Brain microvascular endothelial cell (primary cell): ENCODE results near the gene DENND4A.

Experiments
- DNase-seq: peaks from one replicate; pipeline ENCODE4 v3.0.0-alpha.2; 2020
- H3K27ac ChIP-seq: fragments of 250-450 bp; sonication (Bioruptor Pico); 2 replicates; pipeline ENCODE4 v1.5.1; 2020; ENCODE audit warnings: mild to moderate bottlenecking, moderate library complexity
- H3K27me3 ChIP-seq: fragments of 250-450 bp; sonication (Bioruptor Pico); replicated peaks from 2 replicates; pipeline ENCODE4 v1.5.1; 2020; ENCODE audit warnings: mild to moderate bottlenecking
- H3K36me3 ChIP-seq: fragments of 250-450 bp; sonication (Bioruptor Pico); replicated peaks from 2 replicates; pipeline ENCODE4 v1.5.1; 2020; ENCODE audit warnings: mild to moderate bottlenecking
- H3K4me3 ChIP-seq: 2 replicates; pipeline ENCODE4 v1.5.1; 2011; ENCODE audit warnings: low read depth, mild to moderate bottlenecking, control low read depth, low read length, moderate library complexity
- in situ Hi-C: cut with HindIII; loops from 2 replicates; pipeline ENCODE4 v1.10.0; 2017; ENCODE audit warnings: low sequenced_read_pairs, low pct_ligation_motif_present
- TF ChIP-seq, protein P1 (sequence below): IDR thresholded peaks from 2 replicates; pipeline ENCODE4 v1.5.1; 2011; ENCODE audit warnings: low read depth, mild to moderate bottlenecking, moderate library complexity, low read length, control low read depth, inconsistent platforms; ENCODE audit errors: missing control alignments

DENND4A gene

DNA sequence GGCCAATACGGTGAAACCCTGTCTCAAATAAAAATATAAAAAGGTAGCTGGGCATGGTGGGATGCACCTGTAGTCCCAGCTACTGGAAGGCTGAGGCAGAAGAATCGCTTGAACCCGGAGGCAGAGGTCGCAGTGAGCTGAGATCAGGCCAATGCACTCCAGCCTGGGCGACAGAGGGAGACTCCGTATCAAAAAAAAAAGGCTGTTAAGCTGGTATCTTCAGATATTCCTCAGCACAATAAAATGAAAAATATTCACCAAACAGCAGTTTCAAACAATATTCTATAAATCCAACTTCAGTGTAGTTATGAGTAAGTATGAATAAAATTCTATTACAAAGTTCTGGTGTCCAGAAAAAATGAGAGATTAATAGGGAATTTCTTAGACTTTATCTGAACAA, 14.2 kb downstream of the DENND4A start:
- in situ Hi-C loops = no loop called here
- TF ChIP-seq, protein P1, sequence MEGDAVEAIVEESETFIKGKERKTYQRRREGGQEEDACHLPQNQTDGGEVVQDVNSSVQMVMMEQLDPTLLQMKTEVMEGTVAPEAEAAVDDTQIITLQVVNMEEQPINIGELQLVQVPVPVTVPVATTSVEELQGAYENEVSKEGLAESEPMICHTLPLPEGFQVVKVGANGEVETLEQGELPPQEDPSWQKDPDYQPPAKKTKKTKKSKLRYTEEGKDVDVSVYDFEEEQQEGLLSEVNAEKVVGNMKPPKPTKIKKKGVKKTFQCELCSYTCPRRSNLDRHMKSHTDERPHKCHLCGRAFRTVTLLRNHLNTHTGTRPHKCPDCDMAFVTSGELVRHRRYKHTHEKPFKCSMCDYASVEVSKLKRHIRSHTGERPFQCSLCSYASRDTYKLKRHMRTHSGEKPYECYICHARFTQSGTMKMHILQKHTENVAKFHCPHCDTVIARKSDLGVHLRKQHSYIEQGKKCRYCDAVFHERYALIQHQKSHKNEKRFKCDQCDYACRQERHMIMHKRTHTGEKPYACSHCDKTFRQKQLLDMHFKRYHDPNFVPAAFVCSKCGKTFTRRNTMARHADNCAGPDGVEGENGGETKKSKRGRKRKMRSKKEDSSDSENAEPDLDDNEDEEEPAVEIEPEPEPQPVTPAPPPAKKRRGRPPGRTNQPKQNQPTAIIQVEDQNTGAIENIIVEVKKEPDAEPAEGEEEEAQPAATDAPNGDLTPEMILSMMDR = no peak
- H3K4me3 ChIP-seq = no peak overlapping the region
- H3K27me3 ChIP-seq = no peaks in the 10 kb centered on the region
- DNase-seq = no peak
- H3K27ac ChIP-seq = no peak overlapping the region
- H3K36me3 ChIP-seq = no peaks in the 10 kb centered on the region

DNA sequence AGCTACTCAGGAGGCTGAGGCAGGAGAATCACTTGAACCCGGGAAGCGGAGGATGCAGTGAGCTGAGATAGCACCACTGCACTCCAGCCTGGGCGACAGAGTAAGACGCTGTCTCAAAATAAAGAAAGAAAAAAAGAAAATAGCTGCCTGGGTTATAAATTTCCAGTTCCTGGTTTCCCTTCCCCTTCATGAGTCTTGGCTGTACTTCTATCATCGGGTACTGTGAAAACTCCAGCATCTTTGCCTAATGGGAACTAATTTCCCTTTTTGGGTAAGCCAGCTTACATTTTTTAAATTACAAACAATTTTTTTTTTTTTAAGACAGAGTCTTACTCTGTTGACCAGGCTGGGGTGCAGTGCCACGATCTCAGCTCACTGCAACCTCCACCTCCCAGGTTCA, 15.0 kb downstream of the DENND4A start:
- Histone ChIP-seq H3K27me3 (no peaks in the 10 kb centered on the region), H3K27ac (no peak overlapping the region), H3K36me3 (no peaks in the 10 kb centered on the region), H3K4me3 (no peak overlapping the region)
- in situ Hi-C loops = no loop called here
- DNase-seq = no peak
- TF ChIP-seq, protein P1 = no peak

DNA sequence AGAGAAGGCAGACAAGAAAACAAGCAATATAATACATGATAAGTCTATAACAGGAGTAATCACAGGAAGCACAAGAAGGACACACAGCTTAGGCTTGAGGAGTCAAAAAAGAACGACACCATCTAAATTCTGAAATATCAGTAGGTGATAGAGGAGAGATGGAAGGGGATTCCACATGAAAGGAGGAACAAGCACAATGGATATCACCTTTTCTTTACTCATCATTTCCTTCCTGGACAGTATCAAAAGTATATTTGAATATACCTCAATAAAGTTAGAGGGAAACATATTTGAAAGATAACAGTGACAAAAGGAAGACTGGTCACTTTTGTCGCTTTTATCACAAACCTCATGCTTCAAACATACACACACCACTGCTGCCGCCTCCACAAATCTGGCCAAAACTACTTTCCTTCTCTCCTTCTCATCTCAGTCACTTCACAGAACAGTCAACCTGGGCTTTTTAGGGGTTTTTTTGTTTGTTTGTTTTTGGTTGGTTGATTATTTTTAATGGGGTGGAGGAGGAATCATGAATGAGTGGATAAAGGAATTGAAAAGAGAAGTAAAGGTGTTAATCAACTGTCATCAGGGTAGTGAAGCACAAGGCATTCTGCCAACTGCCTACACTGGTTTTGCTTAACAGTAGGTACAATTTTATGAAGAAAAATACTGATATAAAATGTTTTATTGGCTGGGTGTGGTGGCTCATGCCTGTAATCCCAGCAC, 18.5 kb downstream of the DENND4A start:
- no peak overlapping the region for H3K27ac ChIP-seq
- TF ChIP-seq, protein P1 = no peak
- no peak overlapping the region for H3K4me3 ChIP-seq
- no peak for DNase-seq
- no peaks in the 10 kb centered on the region for H3K27me3 ChIP-seq
- no peaks in the 10 kb centered on the region for H3K36me3 ChIP-seq
- in situ Hi-C loops = no loop called here

DNA sequence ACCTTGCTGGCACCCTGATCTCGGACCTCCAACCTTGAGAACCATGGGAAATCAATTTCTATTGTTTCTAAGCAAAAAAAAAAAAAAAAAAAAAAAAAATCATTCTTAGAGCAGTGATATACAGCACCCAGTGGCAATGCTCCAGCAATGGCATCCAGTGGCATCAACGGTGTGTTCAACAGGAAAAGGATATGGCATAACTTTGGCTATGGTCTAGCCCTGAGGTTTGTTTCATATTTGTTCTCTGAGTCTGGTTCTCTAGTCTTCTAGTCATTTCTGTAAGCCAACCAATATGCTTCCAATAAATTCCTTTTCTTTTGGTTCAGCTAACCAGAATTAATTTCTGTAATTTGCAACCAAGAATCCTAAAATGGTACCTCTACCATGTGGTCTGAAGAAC, 19.2 kb downstream of the DENND4A start:
- H3K27me3 ChIP-seq = no peaks in the 10 kb centered on the region
- TF ChIP-seq, protein P1 = no peak
- H3K4me3 ChIP-seq = no peak overlapping the region
- no peak for DNase-seq
- H3K27ac ChIP-seq = no peak overlapping the region
- no peaks in the 10 kb centered on the region for H3K36me3 ChIP-seq
- in situ Hi-C loops = no loop called here

DNA sequence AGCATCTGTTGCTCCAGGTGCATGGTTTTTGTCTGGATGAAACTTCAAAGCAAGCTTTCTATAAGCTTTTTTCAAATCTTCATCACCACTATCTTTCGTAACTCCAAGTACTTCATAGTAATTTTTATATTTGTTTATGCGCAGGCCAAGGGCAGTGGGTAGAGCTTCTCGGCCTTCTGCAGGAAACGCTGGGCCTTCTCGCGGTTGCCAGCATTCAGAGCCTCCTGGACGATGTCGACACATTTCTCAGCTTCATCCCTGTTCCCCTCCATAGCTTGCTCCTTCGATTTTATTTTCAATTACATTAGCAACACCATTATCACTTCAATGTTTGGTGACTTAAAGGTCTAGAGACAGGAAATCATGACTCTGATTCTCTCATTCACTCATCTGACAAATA, 20.2 kb downstream of the DENND4A start:
- TF ChIP-seq, protein P1 = no peak
- in situ Hi-C loops = no loop called here
- H3K27ac ChIP-seq = no peak overlapping the region

DNA sequence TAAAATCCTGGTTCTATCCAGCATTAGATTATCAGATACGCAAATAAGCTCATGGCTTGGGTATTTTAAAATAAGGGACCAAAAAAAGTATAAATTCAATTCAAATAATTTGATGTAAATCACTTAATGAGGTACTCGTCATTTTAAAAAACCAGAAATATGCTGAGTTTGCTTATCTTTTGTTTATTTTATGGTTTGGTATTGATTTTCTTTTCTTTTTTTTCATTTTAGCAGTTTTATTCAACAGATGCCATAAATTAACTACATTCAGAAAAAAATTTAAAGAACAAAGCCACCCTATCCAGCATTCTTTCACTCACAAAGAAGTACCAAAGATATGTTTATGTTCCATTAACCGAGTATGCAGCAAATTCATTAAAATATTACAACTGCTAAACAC, 22.6 kb downstream of the DENND4A start:
- DNase-seq = no peak
- Histone ChIP-seq H3K27ac (no peak overlapping the region), H3K27me3 (no peaks in the 10 kb centered on the region), H3K4me3 (no peak overlapping the region), H3K36me3 (no peaks in the 10 kb centered on the region)
- in situ Hi-C loops = no loop called here
- TF ChIP-seq, protein P1 = no peak

More for the DNA sequence above, 20.2 kb downstream of the DENND4A start:
- Histone ChIP-seq H3K36me3 (no peaks in the 10 kb centered on the region), H3K4me3 (no peak overlapping the region), H3K27me3 (no peaks in the 10 kb centered on the region)
- DNase-seq = no peak
